Measurements from ENCODE around the gene MSMP. TPM values are rescaled to one million over a fixed set of nuclear protein-coding genes. Genes with fewer than 3 reads are reported as not detected.
A peak's percentile ranks its signal among the peaks of the same experiment; 100 is the strongest.

MSMP gene
- total RNA-seq, 3 donors from 2014 or later, result not detected

DNA sequence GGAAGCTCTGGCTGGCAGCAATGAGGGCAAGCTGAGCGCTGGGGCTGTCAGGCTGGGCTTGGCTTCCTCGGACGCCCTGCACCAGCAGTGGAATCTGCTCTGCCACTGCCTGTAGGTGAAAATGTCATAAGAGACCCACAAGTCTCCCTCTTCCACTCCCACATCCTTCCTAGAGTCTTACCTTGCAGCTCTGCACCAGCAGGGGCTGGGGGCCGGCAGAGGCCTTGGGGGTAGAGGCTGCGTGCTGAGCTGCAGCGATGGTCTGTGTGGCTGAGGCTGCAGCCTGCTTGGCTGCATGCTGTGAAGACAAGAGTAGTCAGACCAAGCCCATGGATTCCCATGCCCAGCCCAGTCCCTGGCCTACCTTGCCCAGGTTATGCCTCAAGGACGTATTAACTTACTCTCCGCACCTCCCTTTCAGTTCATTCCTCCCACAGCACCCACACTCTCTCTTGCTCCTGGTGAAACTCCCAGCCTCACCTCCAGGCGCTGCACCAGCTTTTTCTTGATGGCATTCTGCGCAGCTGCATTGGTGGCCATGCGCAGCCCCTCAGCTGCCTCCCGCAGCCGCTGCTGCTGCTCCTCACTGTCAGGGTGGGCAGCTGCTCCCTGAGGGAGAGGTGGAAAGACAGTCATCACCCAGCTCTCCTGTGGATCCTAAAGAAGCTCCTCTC lies 39.4 kb downstream of the MSMP start:
- Histone ChIP-seq H3K4me3 (no peak overlapping the region), H3K27ac (no peak overlapping the region), H3K4me1 (no peaks in the 10 kb centered on the region), H3K27me3 (no peaks in the 10 kb centered on the region), H3K9me3 (no peaks in the 10 kb centered on the region), H3K36me3 (peaks cover 36% of the 10 kb centered on the region)
- TF ChIP-seq POLR2A (IDR thresholded peaks at IDR 0.05) (no peak), POLR2AphosphoS5 (IDR thresholded peaks at IDR 0.05) (no peak), CTCF (IDR thresholded peaks at IDR 0.05) (no peak)
- intact Hi-C loops (cut with DNase I; ENCODE audit: low total_unique reads), result no loop called here
- DNase-seq (ENCODE audit: low spot score in 2 of 2), result no peak

DNA sequence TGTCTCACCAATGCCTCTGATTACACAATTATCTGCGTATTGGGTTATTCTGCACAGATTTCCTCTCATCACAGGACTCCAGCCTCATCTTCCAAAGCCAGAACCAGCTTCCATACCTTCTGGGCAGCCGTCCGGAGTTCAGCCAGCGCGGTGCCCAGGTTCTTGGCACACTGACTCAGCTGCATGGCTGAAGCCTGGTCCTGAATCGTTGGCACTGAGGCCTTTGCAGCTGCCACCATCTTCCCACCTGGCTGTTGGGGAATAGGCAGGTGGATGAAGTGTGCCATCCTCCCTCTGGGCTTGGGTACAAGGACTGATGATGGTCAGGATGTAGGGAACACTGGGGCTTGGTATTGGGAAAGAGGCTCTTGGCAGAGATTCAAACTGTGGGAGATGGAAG lies 40.0 kb downstream of the MSMP start:
- peaks cover 30% of the 10 kb centered on the region for H3K36me3 ChIP-seq
- H3K27ac ChIP-seq, result no peak overlapping the region
- TF ChIP-seq POLR2A (IDR thresholded peaks at IDR 0.05), result no peak
- no peak for TF ChIP-seq POLR2AphosphoS5 (IDR thresholded peaks at IDR 0.05)
- TF ChIP-seq CTCF (IDR thresholded peaks at IDR 0.05), result no peak
- no peak for DNase-seq (ENCODE audit: low spot score in 2 of 2)
- no peaks in the 10 kb centered on the region for H3K27me3 ChIP-seq
- no peaks in the 10 kb centered on the region for H3K9me3 ChIP-seq
- no peaks in the 10 kb centered on the region for H3K4me1 ChIP-seq
- intact Hi-C loops (cut with DNase I; ENCODE audit: low total_unique reads), result no loop called here
- no peak overlapping the region for H3K4me3 ChIP-seq

DNA sequence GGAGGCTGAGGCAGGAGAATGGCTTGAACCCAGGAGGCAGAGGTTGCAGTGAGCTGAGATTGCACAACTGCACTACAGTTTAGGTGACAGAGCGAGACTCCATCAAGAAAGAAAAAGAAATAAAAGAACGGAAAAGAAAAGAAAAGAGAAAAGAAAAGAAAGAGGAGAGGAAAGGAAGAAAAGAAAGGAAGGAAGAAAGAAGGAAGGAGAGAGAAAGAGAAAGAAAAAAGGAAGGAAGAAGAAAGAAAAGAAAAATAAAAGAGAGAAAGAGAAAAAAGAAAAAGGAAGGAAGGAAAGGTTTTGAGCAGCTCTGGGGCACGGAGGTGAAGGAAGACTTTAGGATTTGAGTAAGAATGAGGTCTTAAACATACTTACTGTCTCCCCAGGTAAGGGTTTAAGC lies 40.5 kb downstream of the MSMP start:
- no peak for DNase-seq (ENCODE audit: low spot score in 2 of 2)
- intact Hi-C loops (cut with DNase I; ENCODE audit: low total_unique reads), result no loop called here
- H3K36me3 ChIP-seq, result peaks cover 25% of the 10 kb centered on the region
- H3K9me3 ChIP-seq, result no peaks in the 10 kb centered on the region
- H3K27me3 ChIP-seq, result no peaks in the 10 kb centered on the region
- H3K4me1 ChIP-seq, result no peaks in the 10 kb centered on the region
- no peak for TF ChIP-seq POLR2A (IDR thresholded peaks at IDR 0.05)
- no peak for TF ChIP-seq POLR2AphosphoS5 (IDR thresholded peaks at IDR 0.05)
- no peak for TF ChIP-seq CTCF (IDR thresholded peaks at IDR 0.05)
- no peak overlapping the region for H3K27ac ChIP-seq
- H3K4me3 ChIP-seq, result no peak overlapping the region

DNA sequence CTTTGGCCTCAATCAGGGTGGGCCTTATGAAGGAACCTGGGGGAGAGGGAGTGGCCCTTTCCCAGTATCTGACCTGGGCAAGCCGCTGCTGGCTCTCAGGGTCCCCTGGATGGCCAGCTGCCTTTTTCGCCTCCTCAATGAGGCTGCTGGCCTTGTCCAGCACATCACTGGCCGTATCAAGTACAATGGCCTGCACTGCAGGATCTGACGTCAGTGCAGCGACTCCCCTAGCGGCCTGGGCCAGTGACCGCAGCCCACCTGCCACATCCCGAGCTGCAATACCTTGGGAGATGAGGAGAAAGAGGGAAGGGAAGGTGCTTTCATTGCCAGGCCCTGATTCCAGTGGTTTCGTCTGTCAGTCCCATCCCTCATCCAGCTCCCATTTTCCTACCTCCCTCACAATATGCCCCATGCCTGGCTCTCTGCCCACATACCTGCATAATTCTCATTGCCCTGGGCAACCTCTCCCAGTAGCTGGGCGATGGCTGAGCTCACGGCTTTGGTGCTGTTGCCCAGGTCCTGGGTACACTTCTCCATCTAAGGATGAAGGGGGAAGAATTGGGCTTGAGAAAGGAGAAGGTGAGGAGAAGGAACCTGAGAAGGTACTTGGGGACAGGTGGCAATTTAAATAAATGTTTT lies 41.2 kb downstream of the MSMP start:
- Histone ChIP-seq H3K4me3 (no peak overlapping the region), H3K27ac (peak overlapping the region; percentile 32 to 73), H3K27me3 (no peaks in the 10 kb centered on the region), H3K9me3 (no peaks in the 10 kb centered on the region), H3K4me1 (no peaks in the 10 kb centered on the region), H3K36me3 (peaks cover 22% of the 10 kb centered on the region)
- intact Hi-C loops (cut with DNase I; ENCODE audit: low total_unique reads), result no loop called here
- DNase-seq (ENCODE audit: low spot score in 2 of 2), result no peak
- TF ChIP-seq CTCF (IDR thresholded peaks at IDR 0.05) (no peak), POLR2AphosphoS5 (IDR thresholded peaks at IDR 0.05) (no peak), POLR2A (IDR thresholded peaks at IDR 0.05) (no peak)
